T-cell (primary cell): ENCODE measurements around the gene SPOCK1. TPM values are rescaled to one million over a fixed set of nuclear protein-coding genes. Genes with fewer than 3 reads are reported as not detected.

ENCODE experiments used
- ATAC-seq, 4 experiments: fragments of 200-7000 bp in 3 of 4; fragments of 150-1000 bp in 1 of 4; cut with Tn5 transposase; replicated peaks in 1 of 4; 1 replicate in 3 of 4; 2 replicates in 1 of 4; pipeline ENCODE4 v1.10.0; 2021; ENCODE audit warnings: moderate library complexity in 3 of 4, mild to moderate bottlenecking in 2 of 4, moderate number of reproducible peaks in 1 of 4
- CTCF ChIA-PET, 2 donors: fragments of 300-600 bp; sonication (Branson Sonifier 250); formaldehyde crosslinking; loops; one replicate each; lab custom pipeline; 2022; ENCODE audit warnings: antibody characterized with exemption in 2 of 2; lab: Charles Lee
- POLR2A ChIA-PET, 2 donors: fragments of 300-600 bp; sonication (Branson Sonifier 250); formaldehyde crosslinking; loops; one replicate each; lab custom pipeline; 2022; ENCODE audit warnings: antibody characterized with exemption in 2 of 2; lab: Charles Lee
- DNase-seq, 35 experiments: peaks; one replicate each; pipeline versions ENCODE4 v3.0.0 to v3.0.0-alpha.2; 2013 to 2023
- H3K27ac ChIP-seq: one replicate; pipeline ENCODE4 v1.5.1; 2013; ENCODE audit warnings: low read length
- H3K27me3 ChIP-seq, 2 experiments: replicated peaks in 1 of 2; 1 replicate in 1 of 2; 2 replicates in 1 of 2; pipeline versions ENCODE4 v1.6.1 to v1.7.0; 2013; ENCODE audit warnings: low read length in 1 of 2, mixed read lengths in 1 of 2; ENCODE audit not compliant: control insufficient read depth in 2 of 2, insufficient read depth in 2 of 2; ENCODE audit errors: extremely low read depth in 1 of 2
- H3K36me3 ChIP-seq, 2 donors: 1 replicate in 1 of 2; 2 replicates in 1 of 2; pipeline versions ENCODE4 v1.6.1 to v1.7.0; 2013; ENCODE audit warnings: low read length in 1 of 2; ENCODE audit not compliant: control insufficient read depth in 2 of 2, insufficient read depth in 1 of 2; ENCODE audit errors: extremely low read depth in 1 of 2
- H3K4me1 ChIP-seq, 2 experiments: 1 replicate in 1 of 2; 2 replicates in 1 of 2; pipeline versions ENCODE4 v1.6.1 to v1.7.0; 2013; ENCODE audit warnings: low read length in 2 of 2, mixed read lengths in 1 of 2; ENCODE audit not compliant: insufficient read depth in 2 of 2, control insufficient read depth in 1 of 2; ENCODE audit errors: extremely low read depth in 1 of 2
- H3K4me3 ChIP-seq, 2 donors: 1 replicate in 1 of 2; 2 replicates in 1 of 2; pipeline versions ENCODE4 v1.5.1 to v1.7.0; 2013; ENCODE audit warnings: mild to moderate bottlenecking in 2 of 2, low read length in 1 of 2, moderate library complexity in 1 of 2; ENCODE audit not compliant: control insufficient read depth in 1 of 2; ENCODE audit errors: extremely low read depth in 1 of 2
- H3K9me3 ChIP-seq: 2 replicates; pipeline ENCODE4 v1.7.0; 2013
- H3K27ac Mint-ChIP-seq, 2 donors: one replicate each; pipeline ENCODE4 v1.8.0; 2020 to 2021; ENCODE audit warnings: mild to moderate bottlenecking in 2 of 2, mixed read lengths in 2 of 2
- H3K27me3 Mint-ChIP-seq, 2 donors: one replicate each; pipeline ENCODE4 v1.8.0; 2021 to 2022; ENCODE audit warnings: mixed read lengths in 2 of 2
- H3K36me3 Mint-ChIP-seq: one replicate; pipeline ENCODE4 v1.8.0; 2021; ENCODE audit warnings: mixed read lengths
- H3K4me1 Mint-ChIP-seq, 3 donors: one replicate each; pipeline ENCODE4 v1.8.0; 2020 to 2022; ENCODE audit warnings: mixed read lengths in 3 of 3, mild to moderate bottlenecking in 1 of 3
- H3K4me3 Mint-ChIP-seq, 3 donors: one replicate each; pipeline ENCODE4 v1.8.0; 2020 to 2022; ENCODE audit warnings: mild to moderate bottlenecking in 3 of 3, mixed read lengths in 3 of 3, moderate library complexity in 3 of 3
- H3K9me3 Mint-ChIP-seq, 3 donors: one replicate each; pipeline ENCODE4 v1.8.0; 2020 to 2022; ENCODE audit warnings: mixed read lengths in 3 of 3
- WGBS: methylation state at CpG from one replicate; pipeline ENCODE4 v1.1.5; 2013; ENCODE audit warnings: missing lambda C conversion rate; ENCODE audit not compliant: insufficient coverage; 5-methylcytosine and 5-hydroxymethylcytosine counted together
- total RNA-seq, 35 experiments: library from RNA in 6 of 35; stranded (reverse) in 6 of 35; fragments of 120-200 nt in 1 of 35; gene quantifications; one replicate each; pipeline versions ENCODE4 v1.2.1 to v1.2.4 and lab custom pipeline; 2013 to 2026

The SPOCK1 gene
- total RNA-seq, 5 donors from 2014 or later (not counting 1 experiment from before 2014, with no cell fraction given): 0.57 TPM; not detected in 4

DNA sequence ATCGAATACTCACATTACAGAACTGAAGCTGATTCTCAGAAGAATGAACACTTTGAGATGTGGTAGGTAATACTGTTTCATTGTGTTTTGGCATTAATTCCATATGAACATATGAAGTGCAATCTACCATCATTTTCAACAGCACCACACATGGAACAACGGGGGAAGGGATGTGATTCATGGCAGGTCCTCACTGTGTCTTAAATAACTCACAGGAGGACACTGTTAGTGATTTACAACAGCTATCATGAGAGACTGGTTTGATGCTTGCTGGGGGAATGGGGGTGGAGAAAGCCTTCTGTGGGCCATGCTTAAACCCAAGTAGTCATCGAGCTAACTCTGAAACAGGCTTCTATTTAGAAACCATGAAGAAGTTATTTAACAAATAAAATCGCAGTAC, 232.9 kb downstream of the SPOCK1 start:
- Histone ChIP-seq H3K9me3 (no peaks in the 10 kb centered on the region), H3K27me3 (no peaks in the 10 kb centered on the region), H3K4me1 (no peaks in the 10 kb centered on the region), H3K36me3 (no peaks in the 10 kb centered on the region), H3K4me3 (no peak overlapping the region), H3K27ac (no peak overlapping the region)
- ATAC-seq (no peak), DNase-seq (no peak)
- Mint-ChIP-seq H3K4me1 (no peaks in the 10 kb centered on the region), H3K27ac (no peak overlapping the region), H3K9me3 (no peaks in the 10 kb centered on the region), H3K27me3 (peaks cover 6 to 7% of the 10 kb centered on the region in 2 donors), H3K36me3 (no peaks in the 10 kb centered on the region), H3K4me3 (no peak overlapping the region)
- WGBS: no CpG with 5 or more reads among the region's 4 CpGs
- ChIA-PET CTCF (no interaction called here), POLR2A (interaction anchor here in 1 of 2 donors (0.6 kb wide), 1 partner anchor 56 kb away, joined by 4 read pairs; no protein-coding TSS in a partner anchor)

DNA sequence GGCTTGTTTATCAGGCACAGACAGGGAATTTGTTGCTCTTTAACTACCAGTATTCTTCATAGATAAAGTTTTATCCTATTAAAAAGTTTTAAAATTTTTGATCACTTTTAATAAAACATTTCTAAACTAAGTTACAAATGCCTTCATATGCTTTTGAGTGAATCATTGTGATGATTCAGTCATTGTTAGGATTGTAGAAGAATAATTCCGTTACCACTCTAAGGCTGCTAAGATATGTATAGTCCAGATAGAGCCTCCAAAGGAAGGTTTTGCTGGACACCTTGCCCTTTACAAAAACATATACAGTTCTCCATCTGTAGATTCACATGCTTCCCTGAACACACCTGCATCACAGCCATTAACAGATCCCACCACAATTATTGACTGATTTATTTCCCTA, 233.7 kb downstream of the SPOCK1 start:
- no peaks in the 10 kb centered on the region for H3K36me3 ChIP-seq
- Mint-ChIP-seq H3K27ac (no peak overlapping the region), H3K4me3 (no peak overlapping the region), H3K27me3 (peaks cover 6 to 7% of the 10 kb centered on the region in 2 donors), H3K4me1 (no peaks in the 10 kb centered on the region), H3K36me3 (no peaks in the 10 kb centered on the region), H3K9me3 (no peaks in the 10 kb centered on the region)
- ChIA-PET POLR2A (interaction anchor here in 1 of 2 donors (0.6 to 0.7 kb wide), 2 partner anchors 48 to 57 kb away, joined by 3 to 4 read pairs; no protein-coding TSS in a partner anchor), CTCF (no interaction called here)
- no peak overlapping the region for H3K27ac ChIP-seq
- no peaks in the 10 kb centered on the region for H3K9me3 ChIP-seq
- DNase-seq (no peak), ATAC-seq (no peak)
- no peaks in the 10 kb centered on the region for H3K4me1 ChIP-seq
- H3K4me3 ChIP-seq: no peak overlapping the region
- WGBS: no CpG with 5 or more reads among the region's 1 CpG
- H3K27me3 ChIP-seq: no peaks in the 10 kb centered on the region

DNA sequence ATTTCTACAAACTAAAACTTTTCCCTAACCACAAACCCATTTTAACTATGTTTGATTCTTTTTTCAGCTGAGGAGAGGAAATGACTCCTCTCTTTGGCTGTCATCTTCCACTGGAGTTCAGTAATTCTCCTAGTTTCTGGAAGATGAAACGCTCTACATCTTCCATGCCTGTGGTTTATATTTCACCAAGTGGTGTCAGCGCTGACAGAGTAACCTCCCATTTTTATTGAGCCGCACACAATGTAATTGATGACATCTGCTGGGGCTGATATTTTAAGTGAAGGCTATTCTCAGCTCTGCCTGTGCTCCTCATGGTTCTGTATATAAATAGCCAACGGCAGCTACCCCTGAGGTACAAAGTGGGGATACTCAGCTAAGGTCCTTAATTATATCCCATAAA, 234.6 kb downstream of the SPOCK1 start:
- H3K27me3 Mint-ChIP-seq: peaks cover 6 to 7% of the 10 kb centered on the region in 2 donors
- no peaks in the 10 kb centered on the region for H3K9me3 Mint-ChIP-seq
- no peaks in the 10 kb centered on the region for H3K36me3 ChIP-seq
- no peaks in the 10 kb centered on the region for H3K9me3 ChIP-seq
- H3K4me3 ChIP-seq: no peak overlapping the region
- no peak overlapping the region for H3K4me3 Mint-ChIP-seq
- H3K36me3 Mint-ChIP-seq: no peaks in the 10 kb centered on the region
- no CpG with 5 or more reads among the region's 4 CpGs for WGBS
- H3K27me3 ChIP-seq: no peaks in the 10 kb centered on the region
- CTCF ChIA-PET: no interaction called here
- no peak overlapping the region for H3K27ac Mint-ChIP-seq
- no peak for DNase-seq
- no peak overlapping the region for H3K27ac ChIP-seq
- no peak for ATAC-seq
- POLR2A ChIA-PET: interaction anchor here in 1 of 2 donors (0.7 kb wide), 1 partner anchor 49 kb away, joined by 3 read pairs; no protein-coding TSS in a partner anchor
- no peaks in the 10 kb centered on the region for H3K4me1 Mint-ChIP-seq
- H3K4me1 ChIP-seq: no peaks in the 10 kb centered on the region

DNA sequence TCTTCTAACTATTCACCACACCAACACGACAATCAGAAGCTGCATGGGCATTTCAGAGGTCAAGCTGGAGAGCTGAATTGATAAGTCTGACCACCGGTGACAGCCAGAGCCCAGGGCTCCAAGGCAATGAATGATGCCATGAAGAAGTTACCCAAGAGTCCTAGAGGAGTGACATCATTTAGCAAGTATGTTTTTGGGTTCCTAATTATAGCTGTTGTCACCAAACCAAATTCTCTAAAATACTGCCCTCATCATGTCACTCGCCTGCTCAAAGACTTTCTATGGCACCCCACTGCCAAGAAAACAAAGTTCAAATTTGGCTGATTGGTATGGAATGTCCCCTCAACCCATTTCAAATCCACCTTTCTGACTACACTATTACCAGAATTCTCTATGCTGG, 235.1 kb downstream of the SPOCK1 start:
- DNase-seq (no peak), ATAC-seq (no peak)
- H3K27ac Mint-ChIP-seq: no peak overlapping the region
- H3K9me3 Mint-ChIP-seq: peaks cover 0 to 2% (median 2%) of the 10 kb centered on the region in 3 donors
- CTCF ChIA-PET: no interaction called here
- H3K36me3 ChIP-seq: no peaks in the 10 kb centered on the region
- WGBS: no CpG with 5 or more reads among the region's 3 CpGs
- no peak overlapping the region for H3K4me3 Mint-ChIP-seq
- H3K36me3 Mint-ChIP-seq: no peaks in the 10 kb centered on the region
- no peak overlapping the region for H3K27ac ChIP-seq
- H3K27me3 ChIP-seq: no peaks in the 10 kb centered on the region
- no peaks in the 10 kb centered on the region for H3K4me1 Mint-ChIP-seq
- POLR2A ChIA-PET: no interaction called here
- no peak overlapping the region for H3K4me3 ChIP-seq
- H3K4me1 ChIP-seq: no peaks in the 10 kb centered on the region
- H3K27me3 Mint-ChIP-seq: peaks cover 8 to 9% of the 10 kb centered on the region in 2 donors
- no peaks in the 10 kb centered on the region for H3K9me3 ChIP-seq

DNA sequence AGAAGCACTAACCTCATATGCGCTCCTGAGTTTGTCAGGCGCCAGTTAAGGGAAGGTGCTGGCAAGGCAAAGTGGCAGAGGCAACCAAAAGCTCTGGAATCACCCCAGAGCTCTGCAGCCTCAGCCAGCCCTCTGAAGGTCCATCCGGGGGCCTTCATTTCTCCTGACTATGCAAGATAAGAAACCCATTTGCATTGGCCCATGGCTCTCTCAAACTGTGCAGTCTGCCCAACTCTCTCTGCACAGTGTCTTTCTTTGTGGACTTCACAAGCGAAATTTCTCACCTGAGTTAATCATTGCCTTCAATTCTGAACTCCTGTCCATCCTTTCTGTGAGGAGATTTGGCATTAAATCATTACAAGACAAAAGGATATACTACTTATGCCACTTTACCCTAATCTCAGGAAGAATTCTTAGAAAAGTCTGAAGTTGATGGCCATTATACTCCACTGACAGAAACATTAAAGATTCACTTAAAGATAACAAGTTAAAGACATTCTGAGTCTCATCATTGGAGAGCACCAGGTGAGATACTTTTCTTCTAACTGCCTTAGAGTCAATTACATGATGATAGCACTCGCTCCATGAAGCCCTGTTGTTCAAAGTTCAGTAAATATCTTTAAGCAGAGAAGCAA, 235.6 kb downstream of the SPOCK1 start:
- Histone ChIP-seq H3K36me3 (no peaks in the 10 kb centered on the region), H3K4me3 (no peak overlapping the region), H3K9me3 (no peaks in the 10 kb centered on the region), H3K4me1 (no peaks in the 10 kb centered on the region), H3K27ac (no peak overlapping the region), H3K27me3 (no peaks in the 10 kb centered on the region)
- ChIA-PET POLR2A (no interaction called here), CTCF (no interaction called here)
- no peaks in the 10 kb centered on the region for H3K36me3 Mint-ChIP-seq
- peaks cover 10 to 11% of the 10 kb centered on the region in 2 donors for H3K27me3 Mint-ChIP-seq
- H3K4me3 Mint-ChIP-seq: no peak overlapping the region
- H3K27ac Mint-ChIP-seq: no peak overlapping the region
- no peaks in the 10 kb centered on the region for H3K4me1 Mint-ChIP-seq
- 50% methylated on average over 2 of the region's 5 CpGs for WGBS
- ATAC-seq (no peak), DNase-seq (no peak)
- H3K9me3 Mint-ChIP-seq: peaks cover 0 to 4% (median 4%) of the 10 kb centered on the region in 3 donors

DNA sequence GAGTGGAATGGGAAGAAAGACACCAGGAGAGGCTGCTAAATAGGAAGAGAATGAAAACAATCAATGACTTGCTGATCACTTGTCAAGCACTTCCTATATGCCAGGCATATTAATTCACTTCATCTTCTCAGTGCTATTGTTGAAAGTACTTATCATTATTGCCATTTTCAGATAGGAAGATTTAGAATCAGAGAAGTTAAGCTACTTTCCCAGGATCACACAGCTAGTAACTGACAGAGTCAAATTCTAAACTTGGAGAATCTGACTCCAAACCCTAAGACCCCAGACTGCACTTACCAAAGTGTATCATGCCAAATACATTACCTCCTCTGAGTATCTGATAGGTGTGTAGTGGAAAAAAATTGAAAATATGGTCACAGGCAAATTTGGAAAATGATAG, 236.3 kb downstream of the SPOCK1 start:
- no peak overlapping the region for H3K27ac Mint-ChIP-seq
- H3K9me3 ChIP-seq: no peaks in the 10 kb centered on the region
- no peak overlapping the region for H3K4me3 ChIP-seq
- no peaks in the 10 kb centered on the region for H3K4me1 ChIP-seq
- ChIA-PET CTCF (no interaction called here), POLR2A (no interaction called here)
- no peaks in the 10 kb centered on the region for H3K4me1 Mint-ChIP-seq
- H3K36me3 ChIP-seq: no peaks in the 10 kb centered on the region
- H3K36me3 Mint-ChIP-seq: no peaks in the 10 kb centered on the region
- peaks cover 12 to 13% of the 10 kb centered on the region in 2 donors for H3K27me3 Mint-ChIP-seq
- H3K27me3 ChIP-seq: no peaks in the 10 kb centered on the region
- H3K4me3 Mint-ChIP-seq: no peak overlapping the region
- DNase-seq (no peak), ATAC-seq (no peak)
- H3K9me3 Mint-ChIP-seq: peaks cover 0 to 4% (median 4%) of the 10 kb centered on the region in 3 donors
- no peak overlapping the region for H3K27ac ChIP-seq
